Astrocyte (in vitro differentiated cells and primary cell): ENCODE results near the gene LMTK3. TPM values are rescaled to one million over a fixed set of nuclear protein-coding genes. Genes with fewer than 3 reads are reported as not detected.
A peak's percentile ranks its signal among the peaks of the same experiment; 100 is the strongest.

Experiments used
- DNase-seq: peaks from one replicate; pipeline ENCODE4 v3.0.0-alpha.2; 2010; ENCODE audit warnings: low read depth
- FAIRE-seq: peaks from 2 replicates; lab custom pipeline; 2011; peaks lifted over from hg19 to GRCh38; lab: Jason Lieb, UNC
- H2AFZ ChIP-seq: 2 replicates; pipeline ENCODE4 v1.6.0; 2012; ENCODE audit warnings: low read depth, low read length, inconsistent platforms
- H3K27ac ChIP-seq: 2 replicates; pipeline ENCODE4 v1.5.1; 2011; ENCODE audit warnings: low read depth, low read length, inconsistent platforms
- H3K27me3 ChIP-seq: 2 replicates; pipeline ENCODE4 v1.6.0; 2011; ENCODE audit warnings: low read length, inconsistent platforms; ENCODE audit not compliant: insufficient read depth
- H3K36me3 ChIP-seq: 2 replicates; pipeline ENCODE4 v1.5.1; 2011; ENCODE audit warnings: low read length, inconsistent platforms; ENCODE audit not compliant: insufficient read depth
- H3K4me1 ChIP-seq: 2 replicates; pipeline ENCODE4 v1.5.1; 2011; ENCODE audit warnings: low read length, inconsistent platforms; ENCODE audit not compliant: insufficient read depth
- H3K4me2 ChIP-seq: 2 replicates; pipeline ENCODE4 v1.6.0; 2012; ENCODE audit warnings: low read length, inconsistent platforms
- H3K4me3 ChIP-seq: 2 replicates; pipeline ENCODE4 v1.5.1; 2011; ENCODE audit warnings: low read depth, mild to moderate bottlenecking, low read length, inconsistent platforms; ENCODE audit not compliant: insufficient read depth
- H3K79me2 ChIP-seq: 2 replicates; pipeline ENCODE4 v1.6.0; 2012; ENCODE audit warnings: mild to moderate bottlenecking, low read length, inconsistent platforms; ENCODE audit not compliant: insufficient read depth
- H3K9ac ChIP-seq: 2 replicates; pipeline ENCODE4 v1.6.0; 2012; ENCODE audit warnings: mild to moderate bottlenecking, low read length, inconsistent platforms
- H3K9me3 ChIP-seq: 2 replicates; pipeline ENCODE4 v1.5.1; 2012; ENCODE audit warnings: low read depth, mild to moderate bottlenecking, low read length, inconsistent platforms; ENCODE audit not compliant: insufficient read depth
- H4K20me1 ChIP-seq: 2 replicates; pipeline ENCODE4 v1.6.0; 2012; ENCODE audit warnings: low read length, inconsistent platforms; ENCODE audit not compliant: insufficient read depth
- H3K27ac Mint-ChIP-seq: one replicate; pipeline ENCODE4 v1.8.0; 2021; ENCODE audit warnings: mild to moderate bottlenecking, mixed read lengths; ENCODE audit not compliant: unreplicated experiment
- H3K27me3 Mint-ChIP-seq: one replicate; pipeline ENCODE4 v1.8.0; 2021; ENCODE audit warnings: low read depth, mixed read lengths; ENCODE audit not compliant: unreplicated experiment
- H3K36me3 Mint-ChIP-seq: one replicate; pipeline ENCODE4 v1.8.0; 2021; ENCODE audit warnings: low read depth, mixed read lengths; ENCODE audit not compliant: unreplicated experiment
- H3K4me1 Mint-ChIP-seq: one replicate; pipeline ENCODE4 v1.8.0; 2021; ENCODE audit warnings: low read depth, mixed read lengths; ENCODE audit not compliant: unreplicated experiment
- H3K4me3 Mint-ChIP-seq: one replicate; pipeline ENCODE4 v1.8.0; 2021; ENCODE audit warnings: mild to moderate bottlenecking, moderate library complexity, mixed read lengths; ENCODE audit not compliant: unreplicated experiment
- H3K9me3 Mint-ChIP-seq: one replicate; pipeline ENCODE4 v1.8.0; 2021; ENCODE audit warnings: mild to moderate bottlenecking, mixed read lengths; ENCODE audit not compliant: unreplicated experiment
- EZH2 ChIP-seq: IDR thresholded peaks from 2 replicates; pipeline ENCODE4 v1.6.1; 2012; ENCODE audit warnings: mild to moderate bottlenecking, low read length, inconsistent platforms; ENCODE audit not compliant: insufficient read depth
- total RNA-seq: library from RNA; stranded (reverse); gene quantifications from 2 replicates; pipeline ENCODE4 v1.2.1, GENCODE V29; 2021
- TF ChIP-seq, protein P1 (sequence below): IDR thresholded peaks from 2 replicates; pipeline ENCODE4 v1.5.1; 2011; ENCODE audit warnings: low read depth, mild to moderate bottlenecking, inconsistent platforms, low read length, moderate library complexity; ENCODE audit not compliant: insufficient read depth

LMTK3 gene
- total RNA-seq, 1 donor from 2014 or later: 6.2 TPM

DNA sequence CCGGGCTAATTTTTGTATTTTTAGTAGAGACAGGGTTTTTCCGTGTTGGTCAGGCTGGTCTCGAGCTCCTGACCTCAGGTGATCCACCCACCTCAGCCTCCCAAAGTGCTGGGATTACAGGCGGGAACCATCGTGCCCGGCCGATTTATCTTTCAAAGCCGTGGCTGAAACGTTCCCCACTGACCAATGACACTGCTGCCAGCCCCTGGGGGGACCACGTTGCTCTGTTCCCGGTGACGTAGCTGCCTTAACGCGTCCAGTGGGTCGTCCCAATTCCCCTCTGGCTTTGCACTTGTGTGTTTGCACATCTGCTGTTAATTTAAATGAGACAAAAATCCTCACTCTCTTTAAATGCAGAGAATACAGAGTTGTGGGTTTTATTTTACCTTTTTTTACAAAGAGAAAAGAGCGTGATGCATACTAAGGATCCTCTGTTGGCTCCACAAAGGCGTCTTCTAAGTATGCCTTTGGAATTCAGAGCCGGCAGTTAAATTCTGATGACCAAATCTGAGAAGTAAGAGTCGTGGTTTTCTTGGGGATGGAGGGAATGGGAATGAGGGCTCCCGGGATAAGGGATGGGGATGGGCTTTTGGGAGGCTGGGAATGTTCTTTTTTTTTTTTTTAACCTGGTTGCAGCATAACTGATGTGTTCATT lies 18.6 kb upstream of the LMTK3 start:
- Histone ChIP-seq H3K36me3 (no peaks in the 10 kb centered on the region), H3K4me2 (no peak overlapping the region), H4K20me1 (no peaks in the 10 kb centered on the region), H3K27me3 (no peaks in the 10 kb centered on the region), H3K9ac (no peak overlapping the region), H2AFZ (no peak overlapping the region), H3K9me3 (peaks cover 7% of the 10 kb centered on the region), H3K27ac (no peak overlapping the region), H3K4me3 (no peak overlapping the region), H3K79me2 (no peaks in the 10 kb centered on the region), H3K4me1 (no peaks in the 10 kb centered on the region)
- FAIRE-seq (no peak), DNase-seq (no peak)
- H3K36me3 Mint-ChIP-seq: no peaks in the 10 kb centered on the region
- peaks cover 13% of the 10 kb centered on the region for H3K9me3 Mint-ChIP-seq
- no peak for TF ChIP-seq EZH2
- TF ChIP-seq, protein P1, sequence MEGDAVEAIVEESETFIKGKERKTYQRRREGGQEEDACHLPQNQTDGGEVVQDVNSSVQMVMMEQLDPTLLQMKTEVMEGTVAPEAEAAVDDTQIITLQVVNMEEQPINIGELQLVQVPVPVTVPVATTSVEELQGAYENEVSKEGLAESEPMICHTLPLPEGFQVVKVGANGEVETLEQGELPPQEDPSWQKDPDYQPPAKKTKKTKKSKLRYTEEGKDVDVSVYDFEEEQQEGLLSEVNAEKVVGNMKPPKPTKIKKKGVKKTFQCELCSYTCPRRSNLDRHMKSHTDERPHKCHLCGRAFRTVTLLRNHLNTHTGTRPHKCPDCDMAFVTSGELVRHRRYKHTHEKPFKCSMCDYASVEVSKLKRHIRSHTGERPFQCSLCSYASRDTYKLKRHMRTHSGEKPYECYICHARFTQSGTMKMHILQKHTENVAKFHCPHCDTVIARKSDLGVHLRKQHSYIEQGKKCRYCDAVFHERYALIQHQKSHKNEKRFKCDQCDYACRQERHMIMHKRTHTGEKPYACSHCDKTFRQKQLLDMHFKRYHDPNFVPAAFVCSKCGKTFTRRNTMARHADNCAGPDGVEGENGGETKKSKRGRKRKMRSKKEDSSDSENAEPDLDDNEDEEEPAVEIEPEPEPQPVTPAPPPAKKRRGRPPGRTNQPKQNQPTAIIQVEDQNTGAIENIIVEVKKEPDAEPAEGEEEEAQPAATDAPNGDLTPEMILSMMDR: no peak
- no peaks in the 10 kb centered on the region for H3K27me3 Mint-ChIP-seq
- H3K4me1 Mint-ChIP-seq: no peaks in the 10 kb centered on the region
- H3K27ac Mint-ChIP-seq: no peak overlapping the region
- no peak overlapping the region for H3K4me3 Mint-ChIP-seq

DNA sequence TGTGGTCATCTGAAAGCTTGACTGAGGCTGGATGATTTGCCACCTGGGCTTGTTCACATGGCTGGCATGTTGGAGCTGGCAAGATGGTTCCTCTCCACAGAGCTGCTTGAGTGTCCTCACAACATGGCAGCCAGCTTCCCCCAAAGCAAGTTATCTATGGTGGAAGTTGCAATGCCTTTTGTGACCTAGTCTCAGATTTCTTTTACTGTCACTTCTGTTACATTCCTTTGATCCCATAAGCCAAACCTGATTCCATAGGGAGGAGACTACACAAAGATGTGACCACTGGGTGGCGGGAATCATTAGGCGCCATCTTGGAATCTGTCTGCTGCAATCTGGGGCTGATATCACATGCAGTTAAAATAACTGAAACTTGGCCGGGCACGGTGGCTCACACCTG lies 17.5 kb upstream of the LMTK3 start:
- H3K36me3 ChIP-seq: no peaks in the 10 kb centered on the region

GRCh38 chr19:48524732-48525131 lies 13.1 kb upstream of the LMTK3 start:
- DNase-seq: no peak
- H3K4me3 Mint-ChIP-seq: no peak overlapping the region
- H3K4me2 ChIP-seq: no peak overlapping the region
- no peak overlapping the region for H3K4me3 ChIP-seq
- no peak overlapping the region for H3K27ac Mint-ChIP-seq
- H2AFZ ChIP-seq: no peak overlapping the region
- no peaks in the 10 kb centered on the region for H3K36me3 ChIP-seq
- H3K27me3 Mint-ChIP-seq: peaks cover 3% of the 10 kb centered on the region
- H3K9ac ChIP-seq: no peak overlapping the region
- no peaks in the 10 kb centered on the region for H3K79me2 ChIP-seq
- H3K36me3 Mint-ChIP-seq: peaks cover 7% of the 10 kb centered on the region
- H3K27ac ChIP-seq: no peak overlapping the region
- H3K4me1 ChIP-seq: no peaks in the 10 kb centered on the region
- peaks cover 19% of the 10 kb centered on the region for H3K9me3 Mint-ChIP-seq
- peaks cover 10% of the 10 kb centered on the region for H3K9me3 ChIP-seq
- no peaks in the 10 kb centered on the region for H3K27me3 ChIP-seq
- no peaks in the 10 kb centered on the region for H3K4me1 Mint-ChIP-seq
- H4K20me1 ChIP-seq: no peaks in the 10 kb centered on the region
- TF ChIP-seq, protein P1: no peak
- no peak for TF ChIP-seq EZH2
- FAIRE-seq: no peak

More for the DNA sequence above, 17.5 kb upstream of the LMTK3 start:
- no peaks in the 10 kb centered on the region for H3K27me3 Mint-ChIP-seq
- peaks cover 6% of the 10 kb centered on the region for H3K36me3 Mint-ChIP-seq
- H3K9me3 ChIP-seq: peaks cover 10% of the 10 kb centered on the region
- TF ChIP-seq EZH2: no peak
- TF ChIP-seq, protein P1: no peak
- no peak overlapping the region for H3K9ac ChIP-seq
- H3K4me3 Mint-ChIP-seq: no peak overlapping the region
- H2AFZ ChIP-seq: no peak overlapping the region
- H3K4me2 ChIP-seq: no peak overlapping the region
- no peak overlapping the region for H3K27ac ChIP-seq
- no peaks in the 10 kb centered on the region for H4K20me1 ChIP-seq
- H3K4me1 Mint-ChIP-seq: no peaks in the 10 kb centered on the region
- peak overlapping the region; percentile 41 for H3K27ac Mint-ChIP-seq
- peaks cover 15% of the 10 kb centered on the region for H3K9me3 Mint-ChIP-seq
- no peaks in the 10 kb centered on the region for H3K27me3 ChIP-seq
- FAIRE-seq: no peak
- H3K79me2 ChIP-seq: no peaks in the 10 kb centered on the region
- H3K4me3 ChIP-seq: no peak overlapping the region
- H3K4me1 ChIP-seq: no peaks in the 10 kb centered on the region
- DNase-seq: no peak
